Endothelial cell of umbilical vein (primary cell): ENCODE measurements around the gene CAPN1.

Source experiments
- CTCF ChIP-seq, 2 donors: IDR thresholded peaks; 1 replicate in 1 of 2; 2 replicates in 1 of 2; pipeline ENCODE4 v1.5.1; 2011; ENCODE audit warnings: low read length in 2 of 2, mild to moderate bottlenecking in 2 of 2, moderate library complexity in 2 of 2, control low read depth in 1 of 2, inconsistent platforms in 1 of 2, low read depth in 1 of 2; ENCODE audit not compliant: insufficient read depth in 1 of 2; ENCODE audit errors: extremely low read depth in 1 of 2
- POLR2A ChIP-seq: IDR thresholded peaks from 2 replicates; pipeline ENCODE4 v1.6.1; 2012; ENCODE audit warnings: low read depth, mild to moderate bottlenecking, control low read depth, low read length

GRCh38 chr11:65156926-65157325 is 24.8 kb upstream of the CAPN1 start:
- TF ChIP-seq POLR2A: no peak
- no peak for TF ChIP-seq CTCF (IDR thresholded peaks at IDR 0.05; ENCODE audit: extremely low read depth in 1 of 2, insufficient read depth in 1 of 2, low read depth in 1 of 2, low read length in 2 of 2)
